ENCODE measurements around the gene ZIK1. TPM values are rescaled to one million over a fixed set of nuclear protein-coding genes. Genes with fewer than 3 reads are reported as not detected.

Gene ZIK1
- polyA plus RNA-seq, 3 donors = 0.51 to 1.1 (median 1.0) TPM

DNA sequence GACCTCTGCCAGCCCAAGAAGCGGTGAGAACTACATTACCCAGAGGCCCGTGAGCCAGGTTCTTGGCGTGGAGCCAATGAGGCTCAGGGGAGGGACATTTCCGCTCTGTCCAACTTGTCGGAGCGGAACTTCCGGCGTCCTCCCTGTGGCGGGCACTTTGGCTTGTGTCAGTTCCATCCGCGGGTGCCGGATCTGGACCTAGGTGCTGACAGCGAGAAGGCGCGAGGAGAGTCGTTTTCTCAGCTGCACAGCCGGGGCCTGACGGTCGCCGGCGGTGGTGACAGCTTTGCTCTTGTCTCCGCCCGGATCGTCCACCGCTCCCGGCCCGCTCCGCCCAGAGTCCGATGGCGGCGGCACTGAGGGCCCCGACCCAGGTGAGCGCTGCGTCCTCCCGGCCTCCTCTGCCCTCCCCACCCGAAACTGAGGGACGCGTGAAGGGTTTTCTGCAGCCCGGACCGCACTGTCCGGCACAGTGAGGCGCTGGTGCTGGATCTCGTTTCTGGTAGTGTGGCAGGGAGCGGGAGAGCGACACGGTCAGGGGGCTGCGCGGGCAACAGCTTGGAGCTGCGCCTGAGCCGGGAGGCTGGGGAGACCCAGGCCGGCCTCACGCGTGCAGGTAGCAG, 15.9 kb downstream of the ZIK1 start, which contains the start of gene ZNF530:
Gene ZNF530 (plus strand): TSS at position 125 of the 623 bp plus-strand sequence. CDS start 4,461 bp downstream, outside the sequence.
- Mint-ChIP-seq H3K27me3 (ENCODE audit: low read depth in 3 of 3) (peaks cover 0 to 2% (median 0%) of the 10 kb centered on the region in 3 donors), H3K9me3 (peaks cover 47 to 66% (median 58%) of the 10 kb centered on the region in 7 donors), H3K27ac (peak within 1 kb of the TSS in 3 of 7 donors; percentile 26 to 42 (median 40)), H3K4me3 (peak within 1 kb of the TSS; percentile 84 to 88), H3K4me1 (peaks cover 14% of the 10 kb centered on the region), H3K36me3 (peaks cover 19 to 34% of the 10 kb centered on the region in 2 donors)
- Histone ChIP-seq H3K27me3 (ENCODE audit: control insufficient read depth in 2 of 2, insufficient read depth in 2 of 2, low read length in 2 of 2) (no peaks in the 10 kb centered on the region), H3K4me1 (ENCODE audit: control insufficient read depth in 1 of 2, insufficient read depth in 2 of 2, low read length in 2 of 2) (peaks cover 13 to 15% of the 10 kb centered on the region in 2 donors), H3K36me3 (replicated peaks in 1 of 2; ENCODE audit: control insufficient read depth in 1 of 2, insufficient read depth in 2 of 2, low read length in 2 of 2) (peaks cover 6 to 26% of the 10 kb centered on the region in 2 donors), H3K79me2 (ENCODE audit: insufficient read depth, low read length) (no peaks in the 10 kb centered on the region), H3K4me2 (replicated peaks; ENCODE audit: extremely low read depth, low read length, poor library complexity, severe bottlenecking) (peak within 1 kb of the TSS; percentile 85), H3K27ac (ENCODE audit: low read depth in 1 of 2, low read length in 2 of 2) (peak within 1 kb of the TSS in 1 of 2 donors; percentile 67), H3K4me3 (replicated peaks in 1 of 3; ENCODE audit: low read depth in 2 of 3, low read length in 3 of 3) (peak within 1 kb of the TSS; percentile 46 to 90 (median 78)), H3K9ac (ENCODE audit: insufficient read depth, low read length, poor library complexity, severe bottlenecking) (peak within 1 kb of the TSS; percentile 69), H3K9me3 (replicated peaks in 1 of 2; ENCODE audit: control insufficient read depth in 1 of 2, insufficient read depth in 1 of 2, low read length in 2 of 2) (peaks cover 60 to 72% of the 10 kb centered on the region in 2 donors), H2AFZ (ENCODE audit: insufficient read depth, low read depth, low read length, poor library complexity, severe bottlenecking) (peak within 1 kb of the TSS; percentile 96), H4K20me1 (ENCODE audit: insufficient read depth, low read length) (no peaks in the 10 kb centered on the region)
- peak; percentile 87 to 91 (median 88) for DNase-seq
- intact Hi-C loops (cut with micrococcal nuclease) = no loop called here
- WGBS (ENCODE audit: insufficient coverage) = under 1% methylated on average over 52 of the region's 53 CpGs
- no peak for TF ChIP-seq CTCF (IDR thresholded peaks at IDR 0.05)

GRCh38 chr19:57606931-57607330, 23.0 kb downstream of the ZIK1 start:
- peaks cover 0 to 6% (median 0%) of the 10 kb centered on the region in 3 donors for H3K27me3 Mint-ChIP-seq (ENCODE audit: low read depth in 3 of 3)
- Histone ChIP-seq H3K27me3 (ENCODE audit: control insufficient read depth in 2 of 2, insufficient read depth in 2 of 2, low read length in 2 of 2) (no peaks in the 10 kb centered on the region), H3K9ac (ENCODE audit: insufficient read depth, low read length, poor library complexity, severe bottlenecking) (no peak overlapping the region), H3K27ac (ENCODE audit: low read depth in 1 of 2, low read length in 2 of 2) (no peak overlapping the region), H3K36me3 (replicated peaks in 1 of 2; ENCODE audit: control insufficient read depth in 1 of 2, insufficient read depth in 2 of 2, low read length in 2 of 2) (peaks cover 20 to 60% of the 10 kb centered on the region in 2 donors), H4K20me1 (ENCODE audit: insufficient read depth, low read length) (no peaks in the 10 kb centered on the region), H3K4me2 (replicated peaks; ENCODE audit: extremely low read depth, low read length, poor library complexity, severe bottlenecking) (no peak overlapping the region), H3K9me3 (replicated peaks in 1 of 2; ENCODE audit: control insufficient read depth in 1 of 2, insufficient read depth in 1 of 2, low read length in 2 of 2) (peaks cover 89 to 97% of the 10 kb centered on the region in 2 donors), H3K79me2 (ENCODE audit: insufficient read depth, low read length) (no peaks in the 10 kb centered on the region), H3K4me3 (replicated peaks in 1 of 3; ENCODE audit: low read depth in 2 of 3, low read length in 3 of 3) (peak overlapping the region in 1 of 3 experiments; percentile 28), H3K4me1 (ENCODE audit: control insufficient read depth in 1 of 2, insufficient read depth in 2 of 2, low read length in 2 of 2) (no peaks in the 10 kb centered on the region), H2AFZ (ENCODE audit: insufficient read depth, low read depth, low read length, poor library complexity, severe bottlenecking) (no peak overlapping the region)
- H3K4me1 Mint-ChIP-seq = no peaks in the 10 kb centered on the region
- H3K36me3 Mint-ChIP-seq = peaks cover 42 to 58% of the 10 kb centered on the region in 2 donors
- peaks cover 67 to 93% (median 90%) of the 10 kb centered on the region in 7 donors for H3K9me3 Mint-ChIP-seq
- DNase-seq = no peak
- intact Hi-C loops (cut with micrococcal nuclease) = no loop called here
- no peak overlapping the region for H3K27ac Mint-ChIP-seq
- no CpG with 5 or more reads among the region's 5 CpGs for WGBS (ENCODE audit: insufficient coverage)
- no peak for TF ChIP-seq CTCF (IDR thresholded peaks at IDR 0.05)
- no peak overlapping the region for H3K4me3 Mint-ChIP-seq

All from CD14-positive monocyte (primary cell).